C4-2B (cell line): Measurements from ENCODE around the gene RPS16.
A peak's percentile ranks its signal among the peaks of the same experiment; 100 is the strongest.

Experiments used
- H3K27ac ChIP-seq: fragments of 450-650 bp; 2 replicates; pipeline ENCODE4 v1.5.1; 2017
- ZFX ChIP-seq: fragments of 450-650 bp; IDR thresholded peaks from 2 replicates; pipeline ENCODE4 v1.6.1; 2017
- TF ChIP-seq, protein P1 (sequence below): fragments of 450-650 bp; conservative IDR thresholded peaks from 2 replicates; pipeline ENCODE4 v1.5.1; 2017; ENCODE audit warnings: mild to moderate bottlenecking

RPS16 gene

GRCh38 chr19:39411832-39412099 lies 24.0 kb downstream of the RPS16 start:
- TF ChIP-seq, protein P1, sequence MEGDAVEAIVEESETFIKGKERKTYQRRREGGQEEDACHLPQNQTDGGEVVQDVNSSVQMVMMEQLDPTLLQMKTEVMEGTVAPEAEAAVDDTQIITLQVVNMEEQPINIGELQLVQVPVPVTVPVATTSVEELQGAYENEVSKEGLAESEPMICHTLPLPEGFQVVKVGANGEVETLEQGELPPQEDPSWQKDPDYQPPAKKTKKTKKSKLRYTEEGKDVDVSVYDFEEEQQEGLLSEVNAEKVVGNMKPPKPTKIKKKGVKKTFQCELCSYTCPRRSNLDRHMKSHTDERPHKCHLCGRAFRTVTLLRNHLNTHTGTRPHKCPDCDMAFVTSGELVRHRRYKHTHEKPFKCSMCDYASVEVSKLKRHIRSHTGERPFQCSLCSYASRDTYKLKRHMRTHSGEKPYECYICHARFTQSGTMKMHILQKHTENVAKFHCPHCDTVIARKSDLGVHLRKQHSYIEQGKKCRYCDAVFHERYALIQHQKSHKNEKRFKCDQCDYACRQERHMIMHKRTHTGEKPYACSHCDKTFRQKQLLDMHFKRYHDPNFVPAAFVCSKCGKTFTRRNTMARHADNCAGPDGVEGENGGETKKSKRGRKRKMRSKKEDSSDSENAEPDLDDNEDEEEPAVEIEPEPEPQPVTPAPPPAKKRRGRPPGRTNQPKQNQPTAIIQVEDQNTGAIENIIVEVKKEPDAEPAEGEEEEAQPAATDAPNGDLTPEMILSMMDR: peak; percentile 90
- TF ChIP-seq ZFX: no peak
- peak overlapping the region; percentile 76; the same call in 1 of the 2 replicates for H3K27ac ChIP-seq

- no peak for TF ChIP-seq ZFX
- TF ChIP-seq, protein P1: no peak
- no peak overlapping the region; the same call in none of the 2 replicates for H3K27ac ChIP-seq
Measured at GRCh38 chr19:39411081-39411831, 24.5 kb downstream of the RPS16 start.

GRCh38 chr19:39410831-39411080 lies 25.0 kb downstream of the RPS16 start:
- peak overlapping the region; percentile 80 for H3K27ac ChIP-seq
- TF ChIP-seq, protein P1: no peak
- no peak for TF ChIP-seq ZFX

DNA sequence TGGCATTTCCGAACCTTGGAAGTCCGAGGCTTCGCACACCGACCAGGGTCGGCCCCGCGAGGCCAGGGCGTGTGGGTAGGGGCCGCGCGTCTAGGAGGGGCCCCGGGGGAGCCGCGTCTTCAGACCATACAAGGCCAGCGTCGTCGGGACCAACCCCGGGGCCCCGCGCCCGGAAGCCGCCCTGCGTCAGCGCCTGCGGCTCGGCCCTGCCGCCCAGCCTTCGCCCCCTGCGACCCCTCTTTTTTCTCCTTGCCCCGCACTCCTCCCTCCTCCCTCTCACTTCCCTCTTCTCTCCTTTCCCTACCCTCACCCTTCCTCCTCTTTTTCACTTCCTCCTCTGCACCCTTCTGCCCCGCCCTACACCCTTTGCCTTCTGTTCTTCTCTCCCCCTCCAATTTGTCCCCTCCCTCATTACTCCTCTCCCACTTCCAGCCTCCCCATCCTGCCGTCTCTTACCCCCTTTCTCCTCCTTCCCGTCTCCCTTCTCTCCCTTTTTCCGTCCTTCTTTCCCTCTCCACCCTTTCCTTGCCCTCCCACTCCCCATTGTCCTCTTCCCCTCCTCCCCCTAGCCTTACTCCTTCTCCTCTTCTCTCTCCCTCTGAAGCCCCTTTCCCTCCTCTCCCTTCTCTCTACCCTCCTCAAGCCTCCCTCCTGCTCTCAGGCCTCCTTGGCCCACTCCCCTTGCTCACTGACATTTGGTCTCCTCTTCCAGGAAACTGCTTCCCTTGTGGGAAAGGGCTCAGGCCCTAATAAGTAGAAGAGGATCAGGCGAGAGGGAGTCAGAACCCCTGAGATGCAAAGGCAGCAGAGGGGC lies 25.5 kb downstream of the RPS16 start:
- H3K27ac ChIP-seq: peak overlapping the region; percentile 80
- TF ChIP-seq, protein P1: no peak
- no peak for TF ChIP-seq ZFX

GRCh38 chr19:39409208-39410016 lies 26.3 kb downstream of the RPS16 start:
- peak overlapping the region; percentile 80 for H3K27ac ChIP-seq
- TF ChIP-seq, protein P1: no peak
- TF ChIP-seq ZFX: no peak

DNA sequence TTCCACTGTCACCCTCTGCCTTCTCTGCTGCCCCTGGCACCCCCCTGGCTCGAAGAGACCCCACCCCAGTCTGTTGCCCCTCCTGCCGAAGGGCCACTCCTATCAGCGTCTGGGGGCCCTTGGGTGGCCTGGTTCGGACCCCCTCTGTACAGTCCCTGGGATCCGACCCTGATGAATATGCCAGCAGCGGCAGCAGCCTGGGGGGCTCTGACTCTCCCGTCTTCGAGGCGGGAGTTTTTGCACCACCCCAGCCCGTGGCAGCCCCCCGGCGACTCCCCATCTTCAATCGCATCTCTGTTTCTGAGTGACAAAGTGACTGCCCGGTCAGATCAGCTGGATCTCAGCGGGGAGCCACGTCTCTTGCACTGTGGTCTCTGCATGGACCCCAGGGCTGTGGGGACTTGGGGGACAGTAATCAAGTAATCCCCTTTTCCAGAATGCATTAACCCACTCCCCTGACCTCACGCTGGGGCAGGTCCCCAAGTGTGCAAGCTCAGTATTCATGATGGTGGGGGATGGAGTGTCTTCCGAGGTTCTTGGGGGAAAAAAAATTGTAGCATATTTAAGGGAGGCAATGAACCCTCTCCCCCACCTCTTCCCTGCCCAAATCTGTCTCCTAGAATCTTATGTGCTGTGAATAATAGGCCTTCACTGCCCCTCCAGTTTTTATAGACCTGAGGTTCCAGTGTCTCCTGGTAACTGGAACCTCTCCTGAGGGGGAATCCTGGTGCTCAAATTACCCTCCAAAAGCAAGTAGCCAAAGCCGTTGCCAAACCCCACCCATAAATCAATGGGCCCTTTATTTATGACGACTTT lies 27.1 kb downstream of the RPS16 start:
- TF ChIP-seq ZFX: no peak
- TF ChIP-seq, protein P1: no peak
- peak overlapping the region; percentile 85 for H3K27ac ChIP-seq
